Fibroblast of lung (primary cell): ENCODE measurements around the gene HTRA2. TPM values are rescaled to one million over a fixed set of nuclear protein-coding genes. Genes with fewer than 3 reads are reported as not detected.

Experiments used
- DNase-seq, 2 donors: peaks; one replicate each; pipeline versions ENCODE4 v3.0.0 to v3.0.0-alpha.2; 2010; ENCODE audit warnings: low read depth in 2 of 2
- H2AFZ ChIP-seq: 2 replicates; pipeline ENCODE4 v1.5.1; 2012; ENCODE audit warnings: low read length, control low read depth, inconsistent platforms
- H3K27ac ChIP-seq: 2 replicates; pipeline ENCODE4 v1.5.1; 2011; ENCODE audit warnings: low read length, control low read depth; ENCODE audit not compliant: insufficient read depth
- H3K27me3 ChIP-seq: 2 replicates; pipeline ENCODE4 v1.5.1; 2011; ENCODE audit warnings: mild to moderate bottlenecking, low read length; ENCODE audit not compliant: control insufficient read depth, insufficient read depth
- H3K36me3 ChIP-seq: 2 replicates; pipeline ENCODE4 v1.5.1; 2011; ENCODE audit warnings: low read length; ENCODE audit not compliant: control insufficient read depth, insufficient read depth
- H3K4me1 ChIP-seq: 2 replicates; pipeline ENCODE4 v1.5.1; 2011; ENCODE audit warnings: low read length; ENCODE audit not compliant: control insufficient read depth, insufficient read depth; ENCODE audit errors: extremely low read depth
- H3K4me2 ChIP-seq: 2 replicates; pipeline ENCODE4 v1.5.1; 2011; ENCODE audit warnings: low read length, control low read depth; ENCODE audit not compliant: insufficient read depth; ENCODE audit errors: extremely low read depth
- H3K4me3 ChIP-seq, 4 experiments: fragments of 200-600 bp in 1 of 4; sonication (generic) in 1 of 4; replicated peaks in 1 of 4; 2 replicates each; pipeline ENCODE4 v1.5.1; 2011 to 2016; ENCODE audit warnings: low read length in 4 of 4, low read depth in 3 of 4, mild to moderate bottlenecking in 3 of 4, control low read depth in 2 of 4, inconsistent platforms in 1 of 4, mixed read lengths in 1 of 4; ENCODE audit not compliant: insufficient read depth in 1 of 4; ENCODE audit errors: control extremely low read depth in 1 of 4
- H3K79me2 ChIP-seq: 2 replicates; pipeline ENCODE4 v1.5.1; 2012; ENCODE audit warnings: mild to moderate bottlenecking, low read length, inconsistent platforms; ENCODE audit not compliant: control insufficient read depth, insufficient read depth
- H3K9ac ChIP-seq: 2 replicates; pipeline ENCODE4 v1.5.1; 2011; ENCODE audit warnings: mild to moderate bottlenecking, low read length, control low read depth; ENCODE audit not compliant: insufficient read depth
- H3K9me3 ChIP-seq: 2 replicates; pipeline ENCODE4 v1.5.1; 2012; ENCODE audit warnings: low read depth, low read length; ENCODE audit not compliant: control insufficient read depth, insufficient read depth
- H4K20me1 ChIP-seq: 2 replicates; pipeline ENCODE4 v1.5.1; 2011; ENCODE audit warnings: low read length; ENCODE audit not compliant: control insufficient read depth, insufficient read depth; ENCODE audit errors: extremely low read depth
- EZH2 ChIP-seq: IDR thresholded peaks from 2 replicates; pipeline ENCODE4 v1.5.1; 2012; ENCODE audit warnings: low read length, control low read depth, mild to moderate bottlenecking; ENCODE audit errors: missing control alignments
- polyA plus RNA-seq, 2 donors: library from polyadenylated mRNA; depleted of rRNA in 1 of 2; stranded (reverse) in 1 of 2; unstranded in 1 of 2; fragments of >200 nt; gene quantifications; 2 replicates each; pipeline ENCODE4 v1.2.1, GENCODE V29; 2011 to 2012; ENCODE audit warnings: missing spikeins in 1 of 2
- total RNA-seq: library from RNA; depleted of rRNA; stranded (reverse); fragments of >200 nt; gene quantifications from 2 replicates; pipeline ENCODE4 v1.2.1, GENCODE V29; 2014
- TF ChIP-seq, protein P1 (sequence below), 2 donors: IDR thresholded peaks in 1 of 2; conservative IDR thresholded peaks in 1 of 2; 1 replicate in 1 of 2; 2 replicates in 1 of 2; pipeline ENCODE4 v1.5.1; 2011 to 2012; ENCODE audit warnings: low read length in 2 of 2, control low read depth in 1 of 2, inconsistent platforms in 1 of 2, low read depth in 1 of 2, mild to moderate bottlenecking in 1 of 2

Gene HTRA2
- total and polyA plus RNA-seq, 2 donors (not counting 1 experiment from before 2014, with no cell fraction given) = 18.8 to 45.7 TPM

DNA sequence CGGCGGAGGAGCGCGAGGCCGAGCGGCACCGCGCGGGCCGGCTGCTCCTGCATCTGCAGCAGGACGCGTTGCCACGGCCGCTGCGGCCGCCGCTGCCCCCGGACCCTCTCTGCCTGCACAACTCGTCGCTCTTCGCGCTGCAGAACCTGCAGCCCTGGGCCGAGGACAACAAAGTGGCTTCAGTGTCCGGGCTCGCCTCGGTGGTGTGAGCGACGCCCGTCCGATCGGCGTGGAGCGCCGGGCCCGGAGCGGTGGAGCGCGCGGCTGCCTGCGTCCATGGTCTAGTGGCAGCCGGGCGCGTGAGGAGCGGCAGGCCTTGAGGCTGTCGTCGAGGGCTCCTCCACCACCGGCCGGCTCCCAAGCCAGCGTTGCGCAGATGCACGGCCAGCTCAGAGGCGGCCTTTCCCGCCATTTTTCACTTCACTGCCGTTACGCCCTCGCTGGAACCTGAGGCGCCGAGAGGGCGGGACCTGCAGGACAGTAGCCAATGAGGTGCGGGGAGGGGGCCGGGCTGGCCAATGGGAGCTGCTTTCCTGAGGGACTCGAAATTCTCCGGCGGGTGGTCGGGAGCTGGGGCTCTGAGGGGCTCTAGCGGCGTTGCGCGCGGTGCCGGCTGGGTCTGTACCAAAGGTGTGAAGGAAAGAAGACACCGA lies 13.6 kb upstream of the HTRA2 start:
- Histone ChIP-seq H2AFZ (no peak overlapping the region), H3K4me1 (no peaks in the 10 kb centered on the region), H3K27me3 (peaks cover 92% of the 10 kb centered on the region), H3K4me2 (no peak overlapping the region), H3K9ac (no peak overlapping the region), H4K20me1 (no peaks in the 10 kb centered on the region), H3K4me3 (no peak overlapping the region), H3K9me3 (no peaks in the 10 kb centered on the region), H3K36me3 (no peaks in the 10 kb centered on the region), H3K27ac (no peak overlapping the region), H3K79me2 (no peaks in the 10 kb centered on the region)
- no peak for DNase-seq
- TF ChIP-seq, protein P1, sequence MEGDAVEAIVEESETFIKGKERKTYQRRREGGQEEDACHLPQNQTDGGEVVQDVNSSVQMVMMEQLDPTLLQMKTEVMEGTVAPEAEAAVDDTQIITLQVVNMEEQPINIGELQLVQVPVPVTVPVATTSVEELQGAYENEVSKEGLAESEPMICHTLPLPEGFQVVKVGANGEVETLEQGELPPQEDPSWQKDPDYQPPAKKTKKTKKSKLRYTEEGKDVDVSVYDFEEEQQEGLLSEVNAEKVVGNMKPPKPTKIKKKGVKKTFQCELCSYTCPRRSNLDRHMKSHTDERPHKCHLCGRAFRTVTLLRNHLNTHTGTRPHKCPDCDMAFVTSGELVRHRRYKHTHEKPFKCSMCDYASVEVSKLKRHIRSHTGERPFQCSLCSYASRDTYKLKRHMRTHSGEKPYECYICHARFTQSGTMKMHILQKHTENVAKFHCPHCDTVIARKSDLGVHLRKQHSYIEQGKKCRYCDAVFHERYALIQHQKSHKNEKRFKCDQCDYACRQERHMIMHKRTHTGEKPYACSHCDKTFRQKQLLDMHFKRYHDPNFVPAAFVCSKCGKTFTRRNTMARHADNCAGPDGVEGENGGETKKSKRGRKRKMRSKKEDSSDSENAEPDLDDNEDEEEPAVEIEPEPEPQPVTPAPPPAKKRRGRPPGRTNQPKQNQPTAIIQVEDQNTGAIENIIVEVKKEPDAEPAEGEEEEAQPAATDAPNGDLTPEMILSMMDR (conservative IDR thresholded peaks at IDR 0.05 in 1 of 2, IDR thresholded peaks at IDR 0.05 in 1 of 2; ENCODE audit: low read depth in 1 of 2, low read length in 2 of 2) = no peak
- TF ChIP-seq EZH2 = peak; percentile 77

DNA sequence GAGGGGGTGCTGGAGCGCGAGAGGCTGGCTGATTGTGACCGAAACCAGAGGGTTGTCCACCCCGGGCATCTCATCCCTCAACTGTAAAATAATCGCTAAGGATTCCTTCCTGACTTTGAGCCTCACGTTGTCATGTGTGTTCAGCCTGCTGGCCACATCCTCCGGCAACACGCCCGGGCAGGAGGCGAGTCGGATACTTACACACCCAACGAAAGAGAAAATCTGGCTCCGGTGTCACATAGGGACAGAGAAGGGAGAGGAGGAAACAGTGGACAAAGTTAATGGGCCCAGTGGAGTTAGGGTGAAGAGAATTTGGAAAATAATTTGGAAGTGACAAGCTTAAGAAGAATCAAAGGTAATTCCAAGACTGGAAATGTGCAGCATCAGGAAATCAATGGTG lies 13.1 kb upstream of the HTRA2 start:
- H4K20me1 ChIP-seq = no peaks in the 10 kb centered on the region
- H2AFZ ChIP-seq = no peak overlapping the region
- no peak for TF ChIP-seq EZH2
- TF ChIP-seq, protein P1 (conservative IDR thresholded peaks at IDR 0.05 in 1 of 2, IDR thresholded peaks at IDR 0.05 in 1 of 2; ENCODE audit: low read depth in 1 of 2, low read length in 2 of 2) = no peak
- peaks cover 86% of the 10 kb centered on the region for H3K27me3 ChIP-seq
- H3K36me3 ChIP-seq = no peaks in the 10 kb centered on the region
- H3K79me2 ChIP-seq = no peaks in the 10 kb centered on the region
- no peak overlapping the region for H3K4me3 ChIP-seq
- H3K4me1 ChIP-seq = no peaks in the 10 kb centered on the region
- no peak for DNase-seq
- H3K4me2 ChIP-seq = no peak overlapping the region
- no peak overlapping the region for H3K9ac ChIP-seq
- no peaks in the 10 kb centered on the region for H3K9me3 ChIP-seq
- H3K27ac ChIP-seq = no peak overlapping the region

DNA sequence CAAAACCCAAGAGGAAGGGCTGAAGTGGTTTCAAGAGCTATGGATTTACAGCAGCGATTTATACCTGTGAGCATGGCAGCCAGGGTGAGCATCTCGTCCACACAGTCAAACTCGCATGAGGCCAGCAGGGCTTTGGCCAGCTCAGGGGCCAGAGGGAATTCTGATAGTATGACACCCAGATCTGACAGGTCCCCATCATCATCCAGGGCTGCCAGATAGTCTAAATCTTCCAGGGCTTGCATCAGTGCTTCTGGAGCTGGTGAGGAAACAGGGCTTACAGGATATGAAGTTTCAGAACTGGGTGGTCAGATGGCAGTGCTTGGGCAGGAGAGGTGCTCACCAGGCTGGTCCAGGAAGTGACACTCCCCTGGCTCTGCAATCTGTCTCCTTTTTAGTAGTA lies 7.2 kb upstream of the HTRA2 start:
- no peak overlapping the region for H3K4me2 ChIP-seq
- peaks cover 4% of the 10 kb centered on the region for H3K79me2 ChIP-seq
- H3K4me3 ChIP-seq = no peak overlapping the region
- no peak for DNase-seq
- peaks cover 11% of the 10 kb centered on the region for H3K36me3 ChIP-seq
- peaks cover 33% of the 10 kb centered on the region for H3K27me3 ChIP-seq
- no peak overlapping the region for H3K27ac ChIP-seq
- H3K9ac ChIP-seq = no peak overlapping the region
- no peaks in the 10 kb centered on the region for H3K9me3 ChIP-seq
- TF ChIP-seq EZH2 = no peak
- TF ChIP-seq, protein P1 (conservative IDR thresholded peaks at IDR 0.05 in 1 of 2, IDR thresholded peaks at IDR 0.05 in 1 of 2; ENCODE audit: low read depth in 1 of 2, low read length in 2 of 2) = no peak
- no peaks in the 10 kb centered on the region for H3K4me1 ChIP-seq
- no peaks in the 10 kb centered on the region for H4K20me1 ChIP-seq
- H2AFZ ChIP-seq = no peak overlapping the region
